Upper lobe of left lung (tissue), 6 donors: ENCODE results near the gene ARID5A. TPM values are rescaled to one million over a fixed set of nuclear protein-coding genes. Genes with fewer than 3 reads are reported as not detected.

Source experiments
- ATAC-seq, 2 donors: fragments of 200-7000 bp; cut with Tn5 transposase; one replicate each; pipeline ENCODE4 v1.9.1; 2022; ENCODE audit warnings: mild to moderate bottlenecking in 2 of 2, moderate library complexity in 2 of 2; ENCODE audit not compliant: low FRiP score in 2 of 2
- DNase-seq, 2 donors: peaks; one replicate each; pipeline ENCODE4 v3.0.0-alpha.2; 2019 to 2020
- H3K27ac ChIP-seq, 4 donors: fragments of 200-600 bp; sonication (generic); one replicate each; pipeline ENCODE4 v1.5.1; 2016 to 2019
- H3K27me3 ChIP-seq, 4 donors: fragments of 200-600 bp; sonication (generic); one replicate each; pipeline ENCODE4 v1.5.1; 2017 to 2019
- H3K36me3 ChIP-seq, 4 donors: fragments of 200-600 bp; sonication (generic); one replicate each; pipeline ENCODE4 v1.5.1; 2016 to 2019
- H3K4me1 ChIP-seq, 4 donors: fragments of 200-600 bp; sonication (generic); one replicate each; pipeline ENCODE4 v1.5.1; 2018 to 2019
- H3K4me3 ChIP-seq, 4 donors: fragments of 200-600 bp; sonication (generic); one replicate each; pipeline ENCODE4 v1.5.1; 2017 to 2019; ENCODE audit warnings: mild to moderate bottlenecking in 2 of 4, moderate library complexity in 1 of 4
- H3K9me3 ChIP-seq, 4 donors: fragments of 200-600 bp; sonication (generic); one replicate each; pipeline ENCODE4 v1.5.1; 2018 to 2019
- CTCF ChIP-seq, 6 experiments: fragments of 450-650 bp in 4 of 6; fragments of 200-600 bp in 2 of 6; sonication (generic) in 2 of 6; IDR thresholded peaks; one replicate each; pipeline ENCODE4 v1.5.1; 2016 to 2019; ENCODE audit warnings: antibody characterized with exemption in 6 of 6
- EP300 ChIP-seq, 4 donors: sonication (generic); formaldehyde crosslinking; IDR thresholded peaks; one replicate each; pipeline ENCODE4 v1.5.1; 2017; ENCODE audit warnings: antibody characterized with exemption in 4 of 4, control low read depth in 2 of 4
- POLR2A ChIP-seq, 4 donors: fragments of 450-650 bp; IDR thresholded peaks; one replicate each; pipeline ENCODE4 v1.5.1; 2016 to 2017; ENCODE audit warnings: antibody characterized with exemption in 4 of 4, mild to moderate bottlenecking in 2 of 4
- POLR2AphosphoS5 ChIP-seq, 2 donors: sonication (generic); formaldehyde crosslinking; IDR thresholded peaks; one replicate each; pipeline ENCODE4 v1.5.1; 2017; ENCODE audit warnings: antibody characterized with exemption in 2 of 2
- WGBS, 2 donors: methylation state at CpG; one replicate each; pipeline ENCODE4 v1.1.5; 2017 to 2018; 5-methylcytosine and 5-hydroxymethylcytosine counted together
- total RNA-seq, 6 donors: library from RNA; depleted of rRNA in 4 of 6; stranded (reverse); fragments of >200 nt in 4 of 6; gene quantifications; one replicate each; pipeline versions ENCODE4 v1.1.0 to v1.2.1, GENCODE V29; 2016 to 2021
- donor health status: DM: no; HTN: no; CAD: no; lungs with moderate emphysema.
- donor health status: DM: no; HTN: yes; CAD: no; lungs with severe emphysema.

The ARID5A gene
- total RNA-seq, 6 donors from 2014 or later = 18.6 to 57.2 (median 39.7) TPM

GRCh38 chr2:96517079-96517478 is 19.5 kb upstream of the ARID5A start:
- H3K9me3 ChIP-seq = peaks cover 0 to 3% (median 0%) of the 10 kb centered on the region in 4 donors
- H3K27ac ChIP-seq = no peak overlapping the region
- WGBS, 2 donors = 83 to 90% methylated on average over 1 of the region's 1 CpG
- H3K4me3 ChIP-seq = no peak overlapping the region
- no peaks in the 10 kb centered on the region for H3K36me3 ChIP-seq
- no peak for TF ChIP-seq POLR2A (IDR thresholded peaks at IDR 0.05)
- TF ChIP-seq CTCF (IDR thresholded peaks at IDR 0.05) = no peak
- TF ChIP-seq EP300 (IDR thresholded peaks at IDR 0.05) = no peak
- TF ChIP-seq POLR2AphosphoS5 (IDR thresholded peaks at IDR 0.05) = no peak
- no peaks in the 10 kb centered on the region for H3K4me1 ChIP-seq
- DNase-seq (no peak), ATAC-seq (no peak)
- H3K27me3 ChIP-seq = no peaks in the 10 kb centered on the region

- WGBS, 2 donors = 85% methylated on average over 4 of the region's 4 CpGs
- TF ChIP-seq POLR2AphosphoS5 (IDR thresholded peaks at IDR 0.05) = no peak
- TF ChIP-seq EP300 (IDR thresholded peaks at IDR 0.05) = no peak
- no peak for TF ChIP-seq POLR2A (IDR thresholded peaks at IDR 0.05)
- Histone ChIP-seq H3K4me1 (no peaks in the 10 kb centered on the region), H3K4me3 (no peak overlapping the region), H3K27ac (no peak overlapping the region), H3K27me3 (no peaks in the 10 kb centered on the region), H3K9me3 (peaks cover 0 to 3% (median 0%) of the 10 kb centered on the region in 4 donors), H3K36me3 (no peaks in the 10 kb centered on the region)
- DNase-seq (no peak), ATAC-seq (no peak)
These were observed 16.3 kb upstream of the ARID5A start for GRCh38 chr2:96520231-96520630.

- H3K36me3 ChIP-seq = no peaks in the 10 kb centered on the region
- no peaks in the 10 kb centered on the region for H3K4me1 ChIP-seq
- peaks cover 0 to 3% (median 0%) of the 10 kb centered on the region in 4 donors for H3K9me3 ChIP-seq
- TF ChIP-seq CTCF (IDR thresholded peaks at IDR 0.05) = no peak
- TF ChIP-seq POLR2AphosphoS5 (IDR thresholded peaks at IDR 0.05) = no peak
- no peak for TF ChIP-seq EP300 (IDR thresholded peaks at IDR 0.05)
- no peak for TF ChIP-seq POLR2A (IDR thresholded peaks at IDR 0.05)
- no peak overlapping the region for H3K27ac ChIP-seq
- ATAC-seq (no peak), DNase-seq (no peak)
- 58 to 73% methylated on average over 3 of the region's 3 CpGs for WGBS, 2 donors
- no peak overlapping the region for H3K4me3 ChIP-seq
- no peaks in the 10 kb centered on the region for H3K27me3 ChIP-seq
These were observed 15.9 kb upstream of the ARID5A start for GRCh38 chr2:96520697-96521096.

GRCh38 chr2:96521219-96521618 is 15.3 kb upstream of the ARID5A start:
- Histone ChIP-seq H3K27ac (no peak overlapping the region), H3K27me3 (no peaks in the 10 kb centered on the region), H3K9me3 (peaks cover 0 to 3% (median 0%) of the 10 kb centered on the region in 4 donors), H3K4me1 (no peaks in the 10 kb centered on the region), H3K36me3 (no peaks in the 10 kb centered on the region), H3K4me3 (no peak overlapping the region)
- ATAC-seq (no peak), DNase-seq (no peak)
- TF ChIP-seq CTCF (IDR thresholded peaks at IDR 0.05) (no peak), POLR2AphosphoS5 (IDR thresholded peaks at IDR 0.05) (no peak), POLR2A (IDR thresholded peaks at IDR 0.05) (no peak)
- 64 to 82% methylated on average over 2 of the region's 2 CpGs for WGBS, 2 donors

GRCh38 chr2:96522304-96523203 is 14.0 kb upstream of the ARID5A start:
- 71 to 74% methylated on average over 7 to 9 of the region's 9 CpGs for WGBS, 2 donors
- H3K9me3 ChIP-seq = no peaks in the 10 kb centered on the region
- DNase-seq = no peak
- no peak for TF ChIP-seq POLR2A (IDR thresholded peaks at IDR 0.05)
- TF ChIP-seq EP300 (IDR thresholded peaks at IDR 0.05) = no peak
- TF ChIP-seq CTCF (IDR thresholded peaks at IDR 0.05) = no peak
- no peak for TF ChIP-seq POLR2AphosphoS5 (IDR thresholded peaks at IDR 0.05)
- no peaks in the 10 kb centered on the region for H3K27me3 ChIP-seq
- no peak for ATAC-seq
- H3K4me1 ChIP-seq = peaks cover 5 to 10% (median 8%) of the 10 kb centered on the region in 4 donors
- no peak overlapping the region for H3K4me3 ChIP-seq
- no peak overlapping the region for H3K27ac ChIP-seq
- H3K36me3 ChIP-seq = no peaks in the 10 kb centered on the region
